Kidney epithelial cell (primary cell): Measurements from ENCODE around the gene CXorf66. TPM values are rescaled to one million over a fixed set of nuclear protein-coding genes. Genes with fewer than 3 reads are reported as not detected.

ENCODE experiments used
- DNase-seq: peaks from one replicate; pipeline ENCODE4 v3.0.0-alpha.2; 2010; ENCODE audit warnings: low read depth
- H3K27me3 ChIP-seq: 2 replicates; pipeline ENCODE4 v1.6.0; 2011; ENCODE audit warnings: low read length; ENCODE audit not compliant: control insufficient read depth, insufficient read depth
- H3K36me3 ChIP-seq: 2 replicates; pipeline ENCODE4 v1.5.1; 2011; ENCODE audit warnings: low read length; ENCODE audit not compliant: control insufficient read depth, insufficient read depth
- H3K4me3 ChIP-seq: 2 replicates; pipeline ENCODE4 v1.5.1; 2011; ENCODE audit warnings: low read depth, mild to moderate bottlenecking, control low read depth, low read length
- total RNA-seq: library from RNA; depleted of rRNA; stranded (reverse); fragments of >200 nt; gene quantifications from 2 replicates; pipeline ENCODE4 v1.2.3, GENCODE V29; 2015
- TF ChIP-seq, protein P1 (sequence below): IDR thresholded peaks from 2 replicates; pipeline ENCODE4 v1.5.1; 2011; ENCODE audit warnings: mild to moderate bottlenecking, moderate library complexity, low read length, control low read depth, inconsistent platforms; ENCODE audit not compliant: insufficient read depth, poor library complexity, severe bottlenecking

Gene CXorf66
- total RNA-seq, 1 donor from 2014 or later: not detected

DNA sequence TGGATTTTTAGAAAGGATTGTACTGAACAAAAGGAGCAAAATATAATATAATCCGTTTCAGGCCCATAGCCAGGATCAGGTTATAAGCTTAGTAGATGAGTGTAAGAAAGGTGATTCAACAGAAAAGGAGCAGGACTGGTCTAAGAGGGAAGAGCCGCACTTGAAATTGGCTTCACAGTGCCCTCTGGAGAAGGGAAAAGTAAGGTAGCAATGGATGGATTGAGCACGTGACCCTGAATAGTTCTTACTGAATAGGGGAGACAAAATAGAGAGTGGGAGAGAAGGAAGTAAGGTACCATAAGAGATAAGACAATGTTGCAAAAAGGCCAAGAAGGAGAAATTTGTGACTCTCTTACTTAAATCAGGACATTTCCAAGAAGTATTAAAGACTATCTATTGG lies 15.6 kb downstream of the CXorf66 start:
- Histone ChIP-seq H3K36me3 (no peaks in the 10 kb centered on the region), H3K4me3 (no peak overlapping the region), H3K27me3 (no peaks in the 10 kb centered on the region)
- TF ChIP-seq, protein P1, sequence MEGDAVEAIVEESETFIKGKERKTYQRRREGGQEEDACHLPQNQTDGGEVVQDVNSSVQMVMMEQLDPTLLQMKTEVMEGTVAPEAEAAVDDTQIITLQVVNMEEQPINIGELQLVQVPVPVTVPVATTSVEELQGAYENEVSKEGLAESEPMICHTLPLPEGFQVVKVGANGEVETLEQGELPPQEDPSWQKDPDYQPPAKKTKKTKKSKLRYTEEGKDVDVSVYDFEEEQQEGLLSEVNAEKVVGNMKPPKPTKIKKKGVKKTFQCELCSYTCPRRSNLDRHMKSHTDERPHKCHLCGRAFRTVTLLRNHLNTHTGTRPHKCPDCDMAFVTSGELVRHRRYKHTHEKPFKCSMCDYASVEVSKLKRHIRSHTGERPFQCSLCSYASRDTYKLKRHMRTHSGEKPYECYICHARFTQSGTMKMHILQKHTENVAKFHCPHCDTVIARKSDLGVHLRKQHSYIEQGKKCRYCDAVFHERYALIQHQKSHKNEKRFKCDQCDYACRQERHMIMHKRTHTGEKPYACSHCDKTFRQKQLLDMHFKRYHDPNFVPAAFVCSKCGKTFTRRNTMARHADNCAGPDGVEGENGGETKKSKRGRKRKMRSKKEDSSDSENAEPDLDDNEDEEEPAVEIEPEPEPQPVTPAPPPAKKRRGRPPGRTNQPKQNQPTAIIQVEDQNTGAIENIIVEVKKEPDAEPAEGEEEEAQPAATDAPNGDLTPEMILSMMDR: no peak
- DNase-seq: no peak

DNA sequence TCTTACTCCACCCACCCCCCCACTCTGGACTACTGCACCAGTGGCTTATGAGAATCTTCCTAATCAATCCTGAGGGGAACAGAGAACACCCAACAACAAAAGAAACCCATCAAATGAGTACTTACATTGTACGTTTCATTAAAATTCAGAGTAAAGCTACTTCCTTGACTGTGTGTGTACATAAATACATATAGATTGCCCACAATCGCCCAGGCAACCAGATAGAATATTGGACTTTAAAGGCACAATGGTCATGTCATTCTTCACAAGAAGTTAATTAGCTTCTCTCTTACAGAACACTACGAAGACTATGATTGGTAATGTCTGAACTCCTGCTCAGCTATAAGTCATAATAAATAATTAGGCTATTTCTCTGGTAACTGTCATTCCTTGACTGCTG lies 20.2 kb downstream of the CXorf66 start:
- H3K27me3 ChIP-seq: no peaks in the 10 kb centered on the region
- no peak for DNase-seq
- TF ChIP-seq, protein P1: no peak
- H3K4me3 ChIP-seq: no peak overlapping the region
- no peaks in the 10 kb centered on the region for H3K36me3 ChIP-seq

DNA sequence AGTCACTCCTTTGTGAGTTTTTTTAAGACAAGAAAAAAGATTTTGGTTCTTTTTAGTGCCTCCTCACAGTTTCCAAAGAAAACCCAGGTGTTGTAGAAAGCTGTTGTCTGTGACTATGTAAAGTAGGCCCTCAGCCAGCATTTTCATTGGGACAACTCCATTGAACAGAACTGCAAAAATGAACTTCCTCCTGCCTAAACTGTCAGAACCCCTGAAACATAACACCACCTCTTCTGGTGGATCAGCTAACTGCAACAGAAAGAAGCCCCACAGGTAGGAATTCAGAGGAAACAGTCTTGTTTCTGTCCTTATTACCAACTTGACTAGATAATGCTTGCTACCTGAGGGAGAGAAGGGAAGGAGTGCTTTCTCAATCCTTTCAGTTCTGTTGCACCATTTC lies 29.1 kb downstream of the CXorf66 start:
- Histone ChIP-seq H3K4me3 (no peak overlapping the region), H3K27me3 (no peaks in the 10 kb centered on the region), H3K36me3 (no peaks in the 10 kb centered on the region)
- no peak for DNase-seq
- TF ChIP-seq, protein P1: no peak

DNA sequence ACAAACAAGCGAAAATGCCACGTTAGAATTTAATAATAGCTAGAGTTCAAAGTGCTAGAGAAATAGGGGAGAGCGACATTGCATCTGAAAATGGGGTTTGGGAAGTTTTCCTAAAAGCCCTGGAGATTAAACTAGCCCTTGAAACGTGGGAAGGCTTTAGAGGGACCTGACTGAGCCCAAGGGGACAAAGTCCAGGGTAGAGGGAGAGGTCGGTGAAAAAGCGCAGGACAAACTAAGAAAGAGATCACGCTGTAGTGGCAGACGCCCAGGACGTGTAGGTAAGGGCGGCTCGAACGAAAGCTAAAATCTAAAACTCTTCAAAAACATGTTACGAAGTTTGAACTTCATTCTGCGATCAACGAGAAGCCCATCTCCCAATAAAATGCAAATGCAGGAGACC lies 31.4 kb downstream of the CXorf66 start:
- Histone ChIP-seq H3K27me3 (no peaks in the 10 kb centered on the region), H3K36me3 (no peaks in the 10 kb centered on the region), H3K4me3 (peak overlapping the region; percentile 55)
- DNase-seq: no peak
- TF ChIP-seq, protein P1: no peak

DNA sequence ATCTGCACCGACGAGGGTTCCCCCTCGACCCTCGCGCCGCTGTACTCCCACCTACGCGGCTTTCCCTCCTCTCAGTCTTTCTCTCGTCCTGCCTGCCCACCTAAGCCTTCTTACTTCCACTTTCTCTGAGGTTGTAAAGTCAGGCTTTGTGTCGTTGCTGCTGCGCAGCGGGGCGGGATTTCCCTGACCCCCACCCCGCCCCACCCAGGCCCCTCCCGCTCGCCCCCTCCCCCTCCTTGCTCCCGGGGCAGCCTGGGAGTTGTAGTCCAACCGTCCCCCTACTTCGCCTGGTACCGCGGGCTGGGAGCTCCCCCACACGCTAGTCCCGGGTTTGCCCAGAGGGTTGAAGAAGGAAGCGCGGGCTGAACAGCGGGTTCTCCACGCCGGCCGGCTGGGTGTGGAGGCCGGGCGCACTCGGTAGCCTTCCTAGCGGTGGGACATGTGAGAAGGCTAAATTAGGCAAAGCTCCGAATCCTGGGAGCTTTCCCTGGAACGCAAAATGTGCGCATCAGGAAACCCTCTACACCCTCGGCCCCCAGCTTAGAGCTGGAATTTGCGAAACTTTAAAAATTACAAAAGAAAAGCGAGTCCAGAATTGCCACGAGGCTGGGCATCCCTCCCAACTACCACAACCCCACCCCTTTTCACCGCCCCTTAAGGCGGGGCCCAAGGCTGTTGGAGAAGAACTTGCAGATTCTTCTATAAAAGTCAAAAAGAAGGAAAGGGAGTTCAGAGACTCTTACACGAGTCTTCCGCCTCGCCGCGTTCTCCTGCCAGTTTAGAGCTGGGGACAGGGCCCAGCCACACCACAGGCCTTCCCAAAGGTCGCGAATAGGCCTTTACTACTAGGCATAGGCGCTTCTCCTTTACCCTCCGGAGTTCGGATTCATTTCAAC lies 32.2 kb downstream of the CXorf66 start, which contains the start of gene ATP11C:
Gene ATP11C (minus strand): TSS at position 153 of the 896 bp plus-strand sequence. CDS start 1,011 bp downstream, outside the sequence.
- peak; percentile 34 for DNase-seq
- TF ChIP-seq, protein P1: no peak
- Histone ChIP-seq H3K36me3 (no peaks in the 10 kb centered on the region), H3K27me3 (no peaks in the 10 kb centered on the region), H3K4me3 (peak within 1 kb of the TSS; percentile 55)
